Caki2 (cell line): ENCODE results near the gene GGCX. TPM values are rescaled to one million over a fixed set of nuclear protein-coding genes. Genes with fewer than 3 reads are reported as not detected.
"Not testable (repeated sequence)": the region's sequence is repeated elsewhere in the genome, so short reads cannot be mapped to it uniquely, and the experiment has no call there.

ENCODE experiments used
- DNase-seq: peaks from one replicate; pipeline ENCODE4 v3.0.0-alpha.2; 2015; ENCODE audit warnings: low read depth
- in situ Hi-C: cut with HindIII; loops from 2 replicates; pipeline ENCODE4 v1.10.0; 2016; ENCODE audit warnings: low sequenced_read_pairs, low pct_unique_long_range_greater_than_20kb, mixed read lengths
- total RNA-seq: library from RNA; depleted of rRNA; stranded (reverse); fragments of >200 nt; shearing (Covaris generic); gene quantifications from 2 replicates; pipeline ENCODE4 v1.2.3, GENCODE V29; 2014; ENCODE audit warnings: low replicate concordance

The GGCX gene
- total RNA-seq, 1 experiment from 2014 or later = 69.2 TPM

GRCh38 chr2:85548608-85548900 is 12.7 kb downstream of the GGCX start:
- DNase-seq = no peak
- in situ Hi-C loops = no loop called here

GRCh38 chr2:85547859-85548607 is 13.3 kb downstream of the GGCX start:
- DNase-seq = no peak
- in situ Hi-C loops = no loop called here

- no peak for DNase-seq
- in situ Hi-C loops = no loop called here
These were observed 14.0 kb downstream of the GGCX start for GRCh38 chr2:85547089-85547858.

GRCh38 chr2:85545780-85546240 is 15.5 kb downstream of the GGCX start:
- DNase-seq = no peak
- in situ Hi-C loops = no loop called here

- DNase-seq, in situ Hi-C loops: not testable (repeated sequence)
These were observed 16.1 kb downstream of the GGCX start for GRCh38 chr2:85544915-85545779.

- DNase-seq, in situ Hi-C loops: not testable (repeated sequence)
These were observed 17.0 kb downstream of the GGCX start for GRCh38 chr2:85544254-85544691.

GRCh38 chr2:85542777-85543176 is 18.5 kb downstream of the GGCX start:
- in situ Hi-C loops = no loop called here

GRCh38 chr2:85541753-85542457 is 19.4 kb downstream of the GGCX start:
- DNase-seq = no peak
- in situ Hi-C loops = no loop called here

More at GRCh38 chr2:85542777-85543176, 18.5 kb downstream of the GGCX start:
- no peak for DNase-seq

GRCh38 chr2:85541262-85541661 is 20.0 kb downstream of the GGCX start:
- in situ Hi-C loops = no loop called here
- DNase-seq = no peak

- peak; percentile 39 for DNase-seq
- in situ Hi-C loops = no loop called here
These were observed 21.1 kb downstream of the GGCX start for GRCh38 chr2:85540133-85540648.

- in situ Hi-C loops = no loop called here
- peak; percentile 74 for DNase-seq
These were observed 21.7 kb downstream of the GGCX start for GRCh38 chr2:85539361-85540132.

- peak; percentile 96 for DNase-seq
- in situ Hi-C loops = no loop called here
These were observed 22.6 kb downstream of the GGCX start, which contains the start of gene MAT2A for GRCh38 chr2:85538507-85539360. TSS of gene MAT2A (plus strand) at chr2:85539168. CDS start at chr2:85539288, 120 bp downstream.

GRCh38 chr2:85537600-85538506 is 23.4 kb downstream of the GGCX start:
- peak; percentile 70 for DNase-seq
- in situ Hi-C loops = no loop called here

- in situ Hi-C loops = no loop called here
- DNase-seq = no peak
These were observed 24.8 kb downstream of the GGCX start for GRCh38 chr2:85536479-85536878.

GRCh38 chr2:85534881-85535280 is 26.4 kb downstream of the GGCX start:
- DNase-seq = no peak
- in situ Hi-C loops = no loop called here
